ENCODE measurements around the gene DHTKD1.

DNA sequence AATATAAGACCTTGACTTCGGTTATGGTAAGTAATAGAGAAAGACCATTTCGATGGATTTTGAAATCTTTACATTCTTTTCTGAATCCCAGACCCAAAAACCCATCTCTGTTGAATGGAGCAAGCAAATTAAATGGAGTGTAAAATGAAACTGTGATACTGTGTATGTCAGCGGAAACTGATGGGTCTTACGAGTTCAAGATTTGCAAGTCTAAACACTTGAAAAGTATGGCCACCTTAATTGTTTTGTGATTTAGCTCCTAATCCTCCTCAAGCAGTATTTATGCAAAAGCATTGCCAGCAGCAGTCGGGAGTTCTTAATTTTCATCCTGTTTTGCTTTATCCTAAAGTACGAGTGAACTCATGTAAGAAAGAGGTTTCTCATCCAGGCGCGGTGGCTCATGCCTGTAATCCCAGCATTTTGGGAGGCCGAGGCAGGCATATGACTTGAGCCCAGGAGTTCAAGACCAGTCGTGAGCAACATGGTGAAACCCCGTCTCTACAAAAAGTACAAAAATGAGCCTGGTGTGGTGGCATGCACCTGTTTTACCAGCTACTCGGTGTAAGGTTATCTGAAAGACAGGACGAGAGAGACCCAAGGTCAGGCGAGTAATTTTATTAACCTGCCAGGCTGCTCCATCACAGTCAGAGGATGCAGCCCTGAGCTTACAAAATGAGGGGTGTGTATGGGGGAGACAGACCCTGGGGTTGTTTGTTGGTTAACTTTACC, 5.8 kb upstream of the DHTKD1 start:
- TF ChIP-seq CTCF (conservative IDR thresholded peaks at IDR 0.05; ENCODE audit: low read depth, low read length), result no peak
- TF ChIP-seq CHD1 (IDR thresholded peaks at IDR 0.05; ENCODE audit: low read depth, low read length), result no peak
- TF ChIP-seq RAD21 (IDR thresholded peaks at IDR 0.05; ENCODE audit: low read length), result no peak
- TF ChIP-seq NFE2L2 (IDR thresholded peaks at IDR 0.05; ENCODE audit: low read depth, low read length), result no peak

Data from IMR-90 (cell line).